ENCODE measurements around the gene BTN3A1. TPM values are rescaled to one million over a fixed set of nuclear protein-coding genes. Genes with fewer than 3 reads are reported as not detected.

Gene BTN3A1
- total and polyA plus RNA-seq, 10 of the 15 experiments (the other 5 are each of a cell fraction or from before 2014, with no cell fraction given): 5.6 to 60.1 (median 16.1) TPM

GRCh38 chr6:26375270-26375669 is 26.8 kb upstream of the BTN3A1 start:
- intact Hi-C loops (cut with micrococcal nuclease; ENCODE audit: unreplicated experiment): no loop called here
- no peak for DNase-seq (ENCODE audit: low read depth, low spot score)
- H2AFZ ChIP-seq (ENCODE audit: control insufficient read depth, low read depth, low read length): no peak overlapping the region
- TF ChIP-seq BMI1 (IDR thresholded peaks at IDR 0.05; ENCODE audit: borderline replicate concordance): no peak
- no peak for TF ChIP-seq CREB1 (IDR thresholded peaks at IDR 0.05; ENCODE audit: low read depth)
- TF ChIP-seq MLLT1 (IDR thresholded peaks at IDR 0.05): no peak
- no peak for TF ChIP-seq RCOR1 (conservative IDR thresholded peaks at IDR 0.05; ENCODE audit: low read depth, low read length)
- no peak for TF ChIP-seq RAD21 (IDR thresholded peaks at IDR 0.05; ENCODE audit: insufficient read depth, low read depth, low read length)
- TF ChIP-seq ZBED1 (IDR thresholded peaks at IDR 0.05; ENCODE audit: borderline replicate concordance): no peak
- TF ChIP-seq TCF12 (IDR thresholded peaks at IDR 0.05; ENCODE audit: low read depth, low read length): no peak
- TF ChIP-seq PAX5 (IDR thresholded peaks at IDR 0.05; ENCODE audit: borderline replicate concordance, low read depth, low read length): no peak
- no peak for TF ChIP-seq HDGF (IDR thresholded peaks at IDR 0.05)
- ChIA-PET RAD21 (ENCODE audit: unreplicated experiment) (no interaction called here), SMC1A (ENCODE audit: uncharacterized antibody, unreplicated experiment) (interaction anchor here (0.5 to 1.8 kb wide), 5 partner anchors 12 to 100 kb away, joined by 3 to 5 read pairs (median 5); no protein-coding TSS in a partner anchor), CTCF (interaction anchor here (0.6 to 1.2 kb wide), 2 partner anchors 12 to 33 kb away, joined by 3 to 5 read pairs; no protein-coding TSS in a partner anchor), POLR2A (interaction anchor here (1.2 kb wide), 1 partner anchor 9 kb away, joined by 4 read pairs; no protein-coding TSS in a partner anchor)
- H3K27ac ChIP-seq (ENCODE audit: control insufficient read depth, insufficient read depth): no peak overlapping the region
- ATAC-seq: peak; percentile 23; the same call in 1 of the 3 replicates
- 2% methylated on average over 3 of the region's 3 CpGs for WGBS (ENCODE audit: insufficient coverage, insufficient replicate concordance, low lambda C conversion rate, missing lambda C conversion rate)
- H3K27me3 ChIP-seq (replicated peaks in 1 of 2; ENCODE audit: control insufficient read depth in 2 of 2, insufficient read depth in 2 of 2, low read length in 1 of 2): no peaks in the 10 kb centered on the region
- no peaks in the 10 kb centered on the region for H3K79me2 ChIP-seq (ENCODE audit: control insufficient read depth, insufficient read depth, low read length)
- H3K9ac ChIP-seq (ENCODE audit: control insufficient read depth, insufficient read depth, low read length): no peak overlapping the region
- in situ Hi-C loops (cut with MboI): no loop called here
- no peak overlapping the region for H3K4me3 ChIP-seq
- H3K36me3 ChIP-seq (ENCODE audit: control insufficient read depth in 2 of 2, insufficient read depth in 2 of 2, low read length in 1 of 2): no peaks in the 10 kb centered on the region; a peak in 1 of 4 replicates
- H3K9me3 ChIP-seq (replicated peaks; ENCODE audit: control insufficient read depth, insufficient read depth, low read length): no peaks in the 10 kb centered on the region
- H3K4me2 ChIP-seq (ENCODE audit: control insufficient read depth, insufficient read depth): no peak overlapping the region
- H4K20me1 ChIP-seq (ENCODE audit: control insufficient read depth, insufficient read depth): no peaks in the 10 kb centered on the region
- no peak for FAIRE-seq
- BruUV-seq (replicated peaks): no TSS peak
- H3K4me1 ChIP-seq (ENCODE audit: control insufficient read depth, insufficient read depth, low read length): no peaks in the 10 kb centered on the region
